IMR-90 (cell line): ENCODE results near the gene RAB3C. TPM values are rescaled to one million over a fixed set of nuclear protein-coding genes. Genes with fewer than 3 reads are reported as not detected.

Experiments
- ATAC-seq: fragments of 200-7000 bp; cut with Tn5 transposase; 2 replicates; pipeline ENCODE4 v1.9.1; 2020; ENCODE audit warnings: low read depth, mild to moderate bottlenecking, moderate library complexity
- BruUV-seq: library from RNA; stranded (reverse); fragments of 400-500 nt; replicated peaks from 2 replicates; lab custom pipeline; 2021; lab: Mats Ljungman, UMichigan
- CTCF ChIA-PET: fragments of 300-600 bp; formaldehyde crosslinking; extraction: SDS; loops from one replicate; lab custom pipeline; 2021; ENCODE audit warnings: antibody characterized with exemption; lab: Yijun Ruan, JAX
- POLR2A ChIA-PET: fragments of 300-600 bp; sonication (Branson Sonifier 250); formaldehyde crosslinking; loops from one replicate; lab custom pipeline; 2022; ENCODE audit warnings: antibody characterized with exemption; ENCODE audit not compliant: unreplicated experiment; lab: Charles Lee
- DNase-seq: peaks from one replicate; pipeline ENCODE4 v3.0.0; 2013
- H2AFZ ChIP-seq: replicated peaks from 2 replicates; pipeline ENCODE3; 2013; ENCODE audit warnings: low read length, mild to moderate bottlenecking; ENCODE audit not compliant: poor library complexity
- H2AK5ac ChIP-seq: 2 replicates; pipeline ENCODE4 v1.6.1; 2013; ENCODE audit warnings: low read depth, low read length, inconsistent platforms
- H2AK9ac ChIP-seq: replicated peaks from 2 replicates; pipeline ENCODE3; 2013; ENCODE audit warnings: mild to moderate bottlenecking, low read depth, low read length, moderate library complexity; ENCODE audit not compliant: poor library complexity
- H2BK120ac ChIP-seq: 2 replicates; pipeline ENCODE4 v1.6.1; 2013; ENCODE audit warnings: low read depth, low read length, inconsistent platforms
- H2BK15ac ChIP-seq: 3 replicates; pipeline ENCODE4 v1.6.1; 2013; ENCODE audit warnings: low read depth, low read length, inconsistent platforms
- H2BK20ac ChIP-seq: 2 replicates; pipeline ENCODE4 v1.6.1; 2013; ENCODE audit warnings: low read depth, mild to moderate bottlenecking, inconsistent platforms, low read length, moderate library complexity
- H2BK5ac ChIP-seq: 2 replicates; pipeline ENCODE4 v1.6.1; 2013; ENCODE audit warnings: mild to moderate bottlenecking, low read depth, low read length, inconsistent platforms; ENCODE audit not compliant: poor library complexity, severe bottlenecking
- H3K14ac ChIP-seq: replicated peaks from 2 replicates; pipeline ENCODE4 v1.6.1; 2013; ENCODE audit warnings: low read depth, low read length, inconsistent platforms
- H3K18ac ChIP-seq: 2 replicates; pipeline ENCODE4 v1.6.1; 2013; ENCODE audit warnings: low read depth, low read length, control low read depth
- H3K23ac ChIP-seq: 2 replicates; pipeline ENCODE4 v1.6.1; 2013; ENCODE audit warnings: low read depth, low read length, inconsistent platforms
- H3K27ac ChIP-seq: 2 replicates; pipeline ENCODE4 v1.5.1; 2013; ENCODE audit warnings: mild to moderate bottlenecking, control low read depth, low read length; ENCODE audit not compliant: insufficient read depth
- H3K27me3 ChIP-seq: 2 replicates; pipeline ENCODE4 v1.6.1; 2013; ENCODE audit warnings: low read length; ENCODE audit not compliant: control insufficient read depth, insufficient read depth
- H3K36me3 ChIP-seq: 2 replicates; pipeline ENCODE4 v1.6.1; 2013; ENCODE audit warnings: low read length, mixed read lengths; ENCODE audit not compliant: control insufficient read depth, insufficient read depth
- H3K4ac ChIP-seq: 2 replicates; pipeline ENCODE4 v1.6.1; 2013; ENCODE audit warnings: low read depth, low read length, inconsistent platforms
- H3K4me1 ChIP-seq: 2 replicates; pipeline ENCODE4 v1.6.1; 2013; ENCODE audit warnings: low read length, mixed read lengths; ENCODE audit not compliant: control insufficient read depth, insufficient read depth
- H3K4me2 ChIP-seq: 2 replicates; pipeline ENCODE4 v1.6.1; 2013; ENCODE audit warnings: low read depth, mild to moderate bottlenecking, control low read depth, low read length, moderate library complexity
- H3K4me3 ChIP-seq: 2 replicates; pipeline ENCODE4 v1.5.1; 2013; ENCODE audit warnings: low read depth, mild to moderate bottlenecking, control low read depth, low read length, moderate library complexity; ENCODE audit not compliant: insufficient read depth
- H3K56ac ChIP-seq: 2 replicates; pipeline ENCODE4 v1.6.1; 2013; ENCODE audit warnings: low read length, inconsistent platforms; ENCODE audit not compliant: insufficient read depth; ENCODE audit errors: extremely low read depth
- H3K79me1 ChIP-seq, 2 experiments: 2 replicates each; pipeline ENCODE4 v1.6.1; 2013; ENCODE audit warnings: low read length in 2 of 2, inconsistent platforms in 1 of 2, low read depth in 1 of 2
- H3K9ac ChIP-seq: 2 replicates; pipeline ENCODE4 v1.6.1; 2013; ENCODE audit warnings: low read depth, low read length, control low read depth
- H3K9me1 ChIP-seq: 2 replicates; pipeline ENCODE4 v1.6.1; 2013; ENCODE audit warnings: low read length, inconsistent platforms; ENCODE audit not compliant: insufficient read depth
- H3K9me3 ChIP-seq: 2 replicates; pipeline ENCODE4 v1.6.1; 2013; ENCODE audit warnings: low read length; ENCODE audit not compliant: control insufficient read depth, insufficient read depth
- H4K20me1 ChIP-seq: 2 replicates; pipeline ENCODE4 v1.6.1; 2013; ENCODE audit warnings: low read length, inconsistent platforms; ENCODE audit not compliant: insufficient read depth
- H4K5ac ChIP-seq: 2 replicates; pipeline ENCODE4 v1.6.1; 2013; ENCODE audit warnings: mild to moderate bottlenecking, low read depth, low read length, control low read depth
- H4K8ac ChIP-seq, 2 experiments: 2 replicates each; pipeline ENCODE4 v1.6.1; 2013; ENCODE audit warnings: low read depth in 2 of 2, low read length in 2 of 2, control low read depth in 1 of 2, inconsistent platforms in 1 of 2
- H4K91ac ChIP-seq: 2 replicates; pipeline ENCODE4 v1.6.1; 2013; ENCODE audit warnings: low read depth, low read length, inconsistent platforms; ENCODE audit not compliant: insufficient read depth
- CHD1 ChIP-seq: IDR thresholded peaks from 2 replicates; pipeline ENCODE4 v1.6.1; 2012; ENCODE audit warnings: low read depth, low read length, improper control_type of control experiment
- ELK1 ChIP-seq: fragments of 150-350 bp; IDR thresholded peaks from 2 replicates; pipeline ENCODE4 v1.6.1; 2016; ENCODE audit warnings: low read depth, mild to moderate bottlenecking, low read length, moderate library complexity, borderline replicate concordance
- FOS ChIP-seq: fragments of 150-350 bp; IDR thresholded peaks from 2 replicates; pipeline ENCODE4 v1.6.1; 2016; ENCODE audit warnings: low read depth, low read length
- MAFK ChIP-seq: IDR thresholded peaks from 2 replicates; pipeline ENCODE4 v1.6.1; 2012; ENCODE audit warnings: low read depth, low read length, improper control_type of control experiment
- SMC3 ChIP-seq: fragments of 150-350 bp; IDR thresholded peaks from 2 replicates; pipeline ENCODE4 v1.6.1; 2016; ENCODE audit warnings: low read depth, mild to moderate bottlenecking, antibody characterized with exemption, low read length, moderate library complexity
- WGBS, 2 experiments: methylation state at CpG; one replicate each; pipeline versions ENCODE4 v1.1.5 to v1.1.7; 2013; ENCODE audit warnings: missing lambda C conversion rate in 2 of 2; ENCODE audit not compliant: insufficient read length in 1 of 2; ENCODE audit errors: extremely low coverage in 2 of 2; 5-methylcytosine and 5-hydroxymethylcytosine counted together
- dilution Hi-C: fragments of 300-500 bp; cut with HindIII; formaldehyde crosslinking; loops from one replicate; pipeline ENCODE4 v1.14.3; 2018; ENCODE audit warnings: low sequenced_read_pairs; ENCODE audit not compliant: unreplicated experiment
- in situ Hi-C: fragments of 300-500 bp; cut with MboI; formaldehyde crosslinking; loops from 3 replicates; pipeline ENCODE4 v1.14.3; 2019; ENCODE audit warnings: low sequenced_read_pairs, inconsistent platforms, mixed read lengths
- intact Hi-C: fragments of 100-400 bp; cut with micrococcal nuclease; formaldehyde crosslinking; loops from 2 replicates; pipeline ENCODE4 v1.10.0; 2022
- polyA plus RNA-seq, 3 experiments: library from polyadenylated mRNA; depleted of rRNA; stranded (reverse); fragments of >200 nt; gene quantifications; 2 replicates each; pipeline ENCODE4 v1.2.3, GENCODE V29; 2012; ENCODE audit warnings: low replicate concordance in 1 of 3
- total RNA-seq: library from RNA; depleted of rRNA; stranded (reverse); fragments of >200 nt; gene quantifications from 2 replicates; pipeline ENCODE4 v1.2.3, GENCODE V29; 2012
- TF ChIP-seq, protein P1 (sequence below): fragments of 150-350 bp; IDR thresholded peaks from 2 replicates; pipeline ENCODE4 v1.6.1; 2017; ENCODE audit warnings: mild to moderate bottlenecking, antibody characterized with exemption, low read length, low read depth

Gene RAB3C
- total and polyA plus RNA-seq, 2 of the 4 experiments (the other 2 are of a cell fraction): not detected

DNA sequence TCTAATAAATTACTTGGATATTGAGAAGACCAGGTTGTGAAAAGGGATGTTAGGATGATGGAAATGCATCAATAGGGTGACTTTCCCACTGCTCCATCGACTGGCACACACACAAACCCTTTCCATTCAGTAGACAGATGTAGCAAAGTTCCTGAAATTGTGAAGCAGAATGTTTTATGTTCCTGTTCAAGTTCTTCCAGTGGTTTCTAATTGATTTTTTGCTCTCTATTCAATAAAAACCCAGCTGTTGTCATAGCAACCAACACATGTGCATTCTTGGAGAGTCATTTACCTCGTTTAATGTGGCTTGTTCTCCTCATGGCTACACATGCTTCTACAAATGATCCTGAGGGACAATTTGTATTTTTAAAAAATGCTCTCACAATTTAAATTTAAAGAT, 244.6 kb downstream of the RAB3C start:
- Histone ChIP-seq H3K18ac (no peak overlapping the region), H4K91ac (no peak overlapping the region), H2BK20ac (no peak overlapping the region), H3K23ac (no peak overlapping the region), H3K9me1 (no peaks in the 10 kb centered on the region), H3K79me1 (no peaks in the 10 kb centered on the region), H2BK15ac (no peak overlapping the region), H3K9ac (no peak overlapping the region), H3K4me1 (no peaks in the 10 kb centered on the region), H3K4me3 (no peak overlapping the region), H4K20me1 (no peaks in the 10 kb centered on the region), H2AK5ac (no peak overlapping the region), H3K14ac (no peak overlapping the region), H3K4ac (no peak overlapping the region), H2BK5ac (no peak overlapping the region), H2AK9ac (no peak overlapping the region), H3K4me2 (no peak overlapping the region), H3K56ac (no peak overlapping the region), H2AFZ (no peak overlapping the region), H4K8ac (no peak overlapping the region), H3K36me3 (no peaks in the 10 kb centered on the region), H3K27me3 (no peaks in the 10 kb centered on the region), H3K27ac (no peak overlapping the region), H3K9me3 (no peaks in the 10 kb centered on the region), H4K5ac (no peak overlapping the region), H2BK120ac (no peak overlapping the region)
- intact Hi-C loops (no loop called here), in situ Hi-C loops (no loop called here), dilution Hi-C loops (no loop called here)
- CTCF ChIA-PET: no interaction called here
- WGBS, 2 experiments: no CpG with 5 or more reads among the region's 2 CpGs
- ATAC-seq (no peak), DNase-seq (no peak)
- TF ChIP-seq ELK1: no peak
- no peak for TF ChIP-seq FOS
- TF ChIP-seq CHD1: no peak
- no peak for TF ChIP-seq SMC3
- TF ChIP-seq MAFK: no peak
- TF ChIP-seq, protein P1, sequence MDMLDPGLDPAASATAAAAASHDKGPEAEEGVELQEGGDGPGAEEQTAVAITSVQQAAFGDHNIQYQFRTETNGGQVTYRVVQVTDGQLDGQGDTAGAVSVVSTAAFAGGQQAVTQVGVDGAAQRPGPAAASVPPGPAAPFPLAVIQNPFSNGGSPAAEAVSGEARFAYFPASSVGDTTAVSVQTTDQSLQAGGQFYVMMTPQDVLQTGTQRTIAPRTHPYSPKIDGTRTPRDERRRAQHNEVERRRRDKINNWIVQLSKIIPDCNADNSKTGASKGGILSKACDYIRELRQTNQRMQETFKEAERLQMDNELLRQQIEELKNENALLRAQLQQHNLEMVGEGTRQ: no peak
- POLR2A ChIA-PET: no interaction called here
- no TSS peak for BruUV-seq
